OCI-LY3 (cell line): ENCODE data around the gene TYW1B.
"Not testable (repeated sequence)": the region's sequence is repeated elsewhere in the genome, so short reads cannot be mapped to it uniquely, and the experiment has no call there.

Experiments used
- H2AFZ ChIP-seq: fragments of 200-600, 300-600 bp; shearing (Covaris generic); 2 replicates; pipeline ENCODE4 v1.6.0; 2014; ENCODE audit warnings: antibody characterized with exemption, low read depth, low read length
- H3K27ac ChIP-seq: fragments of 200-600, 300-600 bp; sonication (generic); 2 replicates; pipeline ENCODE4 v1.5.1; 2014; ENCODE audit warnings: mild to moderate bottlenecking, low read length, moderate library complexity, mixed read lengths
- H3K27me3 ChIP-seq: fragments of 200-600, 300-600 bp; sonication (generic); 2 replicates; pipeline ENCODE4 v1.6.1; 2014; ENCODE audit warnings: low read depth, low read length, mixed read lengths
- H3K36me3 ChIP-seq: fragments of 200-600, 300-600 bp; sonication (generic); replicated peaks from 2 replicates; pipeline ENCODE3; 2014; ENCODE audit warnings: low read depth, low read length, mixed read lengths
- H3K4me1 ChIP-seq: fragments of 300-600, 200-600 bp; sonication (generic); 2 replicates; pipeline ENCODE4 v1.6.1; 2014; ENCODE audit warnings: low read length, mixed read lengths
- H3K4me2 ChIP-seq: fragments of 200-600, 300-600 bp; sonication (generic); 2 replicates; pipeline ENCODE4 v1.6.1; 2014; ENCODE audit warnings: low read length, mixed read lengths
- H3K4me3 ChIP-seq: fragments of 300-600, 200-600 bp; sonication (generic); 2 replicates; pipeline ENCODE4 v1.5.1; 2014; ENCODE audit warnings: antibody characterized with exemption, mild to moderate bottlenecking, low read length, moderate library complexity
- H3K79me2 ChIP-seq: fragments of 300-600, 200-600 bp; shearing (Covaris generic); 2 replicates; pipeline ENCODE4 v1.6.1; 2014; ENCODE audit warnings: mild to moderate bottlenecking, low read length, mixed read lengths
- H3K9ac ChIP-seq: fragments of 300-600, 200-600 bp; shearing (Covaris generic); 2 replicates; pipeline ENCODE4 v1.6.0; 2014; ENCODE audit warnings: mild to moderate bottlenecking, low read length, moderate library complexity
- H3K9me3 ChIP-seq: fragments of 200-600, 300-600 bp; shearing (Covaris generic); 2 replicates; pipeline ENCODE4 v1.6.1; 2014; ENCODE audit warnings: low read length, mixed read lengths; ENCODE audit not compliant: insufficient read depth
- H4K20me1 ChIP-seq: fragments of 200-600, 300-600 bp; sonication (generic); 2 replicates; pipeline ENCODE4 v1.6.1; 2016; ENCODE audit warnings: low read length, mixed read lengths; ENCODE audit not compliant: insufficient read depth
- CTCF ChIP-seq: fragments of 200-600, 300-600 bp; sonication (generic); IDR thresholded peaks from 2 replicates; pipeline ENCODE4 v1.5.1; 2014; ENCODE audit warnings: antibody characterized with exemption, low read length, low read depth
- EZH2phosphoT487 ChIP-seq: fragments of 200-600 bp; shearing (Covaris generic); IDR thresholded peaks from 2 replicates; pipeline ENCODE4 v1.6.1; 2018; ENCODE audit warnings: antibody characterized with exemption, mixed run types, low read depth

TYW1B gene

GRCh38 chr7:72751978-72752377 lies 76.0 kb downstream of the TYW1B start:
- H3K27ac ChIP-seq: no peak overlapping the region
- H3K36me3 ChIP-seq: no peaks in the 10 kb centered on the region
- no peaks in the 10 kb centered on the region for H3K79me2 ChIP-seq
- no peak overlapping the region for H3K9ac ChIP-seq
- no peaks in the 10 kb centered on the region for H3K4me1 ChIP-seq
- H3K4me3 ChIP-seq: no peak overlapping the region
- no peaks in the 10 kb centered on the region for H4K20me1 ChIP-seq
- no peaks in the 10 kb centered on the region for H3K9me3 ChIP-seq
- H2AFZ ChIP-seq: no peak overlapping the region
- no peak overlapping the region for H3K4me2 ChIP-seq
- no peak for TF ChIP-seq CTCF
- no peak for TF ChIP-seq EZH2phosphoT487
- no peaks in the 10 kb centered on the region for H3K27me3 ChIP-seq

- Histone ChIP-seq H3K79me2 (no peaks in the 10 kb centered on the region), H3K4me1 (no peaks in the 10 kb centered on the region), H3K9me3 (no peaks in the 10 kb centered on the region), H3K27me3 (no peaks in the 10 kb centered on the region), H4K20me1 (no peaks in the 10 kb centered on the region), H3K9ac (no peak overlapping the region), H3K4me3 (no peak overlapping the region), H3K4me2 (no peak overlapping the region), H3K36me3 (no peaks in the 10 kb centered on the region), H3K27ac (no peak overlapping the region), H2AFZ (no peak overlapping the region)
- TF ChIP-seq EZH2phosphoT487: no peak
- TF ChIP-seq CTCF: no peak
Measured at GRCh38 chr7:72751378-72751777, 76.6 kb downstream of the TYW1B start.

- H4K20me1 ChIP-seq, H3K27me3 ChIP-seq, H3K4me3 ChIP-seq, H3K4me1 ChIP-seq, H3K4me2 ChIP-seq, H3K36me3 ChIP-seq, H3K79me2 ChIP-seq, H3K9me3 ChIP-seq, H2AFZ ChIP-seq, H3K9ac ChIP-seq, H3K27ac ChIP-seq: not testable (repeated sequence)
Measured at GRCh38 chr7:72748649-72749048, 79.4 kb downstream of the TYW1B start.

GRCh38 chr7:72744244-72744926 lies 83.6 kb downstream of the TYW1B start:
- H3K9ac ChIP-seq, H3K36me3 ChIP-seq, H4K20me1 ChIP-seq, H3K4me2 ChIP-seq, H3K27me3 ChIP-seq, H3K4me3 ChIP-seq, H3K4me1 ChIP-seq, H3K27ac ChIP-seq, H3K79me2 ChIP-seq, H2AFZ ChIP-seq, H3K9me3 ChIP-seq: not testable (repeated sequence)

GRCh38 chr7:72743801-72744200 lies 84.2 kb downstream of the TYW1B start:
- not testable (repeated sequence) for H3K36me3 ChIP-seq, H3K4me2 ChIP-seq, H3K79me2 ChIP-seq, H2AFZ ChIP-seq, H3K9me3 ChIP-seq, H4K20me1 ChIP-seq, H3K4me3 ChIP-seq, H3K4me1 ChIP-seq, H3K27ac ChIP-seq, H3K27me3 ChIP-seq, H3K9ac ChIP-seq

- not testable (repeated sequence) for H3K79me2 ChIP-seq, H4K20me1 ChIP-seq, H3K27me3 ChIP-seq, H3K4me2 ChIP-seq, H3K36me3 ChIP-seq, H2AFZ ChIP-seq, H3K9me3 ChIP-seq, H3K4me1 ChIP-seq, H3K4me3 ChIP-seq, H3K9ac ChIP-seq, H3K27ac ChIP-seq
Measured at GRCh38 chr7:72739716-72740115, 88.3 kb downstream of the TYW1B start.

GRCh38 chr7:72735855-72736254 lies 92.1 kb downstream of the TYW1B start:
- H4K20me1 ChIP-seq, H3K9me3 ChIP-seq, H3K27me3 ChIP-seq, H3K9ac ChIP-seq, H3K36me3 ChIP-seq, H3K4me3 ChIP-seq, H3K4me2 ChIP-seq, H2AFZ ChIP-seq, H3K27ac ChIP-seq, H3K79me2 ChIP-seq, H3K4me1 ChIP-seq: not testable (repeated sequence)

GRCh38 chr7:72730815-72731214 lies 97.2 kb downstream of the TYW1B start:
- not testable (repeated sequence) for H3K4me3 ChIP-seq, H3K27me3 ChIP-seq, H3K9me3 ChIP-seq, H3K4me2 ChIP-seq, H3K79me2 ChIP-seq, H3K4me1 ChIP-seq, H4K20me1 ChIP-seq, H3K27ac ChIP-seq, H3K9ac ChIP-seq, H2AFZ ChIP-seq, H3K36me3 ChIP-seq
